Measurements from ENCODE around the gene RAP1GAP2. TPM values are rescaled to one million over a fixed set of nuclear protein-coding genes. Genes with fewer than 3 reads are reported as not detected.

The RAP1GAP2 gene
- polyA plus RNA-seq, 12 donors = 1.4 to 7.8 (median 2.6) TPM; not detected in 1

DNA sequence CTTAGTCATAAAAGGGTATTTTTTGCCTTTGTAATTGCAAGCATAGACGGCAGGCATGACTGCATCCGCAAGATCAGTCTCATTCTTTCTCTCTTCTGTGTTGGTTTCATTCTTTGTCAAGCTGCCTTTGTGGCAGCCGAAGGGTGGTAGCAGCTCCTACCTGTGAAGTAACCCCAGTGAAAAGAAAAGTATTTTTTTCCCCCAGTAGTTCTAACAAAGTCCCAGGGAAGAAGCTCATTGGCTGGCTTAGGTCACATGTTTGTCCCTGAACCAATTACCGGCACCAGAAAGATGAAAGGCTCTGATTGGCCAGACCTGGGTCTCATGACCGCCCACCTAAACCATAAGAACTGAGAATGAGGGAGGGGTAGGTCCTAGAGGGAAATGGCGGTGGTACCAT is 110.7 kb downstream of the RAP1GAP2 start:
- DNase-seq = no peak

DNA sequence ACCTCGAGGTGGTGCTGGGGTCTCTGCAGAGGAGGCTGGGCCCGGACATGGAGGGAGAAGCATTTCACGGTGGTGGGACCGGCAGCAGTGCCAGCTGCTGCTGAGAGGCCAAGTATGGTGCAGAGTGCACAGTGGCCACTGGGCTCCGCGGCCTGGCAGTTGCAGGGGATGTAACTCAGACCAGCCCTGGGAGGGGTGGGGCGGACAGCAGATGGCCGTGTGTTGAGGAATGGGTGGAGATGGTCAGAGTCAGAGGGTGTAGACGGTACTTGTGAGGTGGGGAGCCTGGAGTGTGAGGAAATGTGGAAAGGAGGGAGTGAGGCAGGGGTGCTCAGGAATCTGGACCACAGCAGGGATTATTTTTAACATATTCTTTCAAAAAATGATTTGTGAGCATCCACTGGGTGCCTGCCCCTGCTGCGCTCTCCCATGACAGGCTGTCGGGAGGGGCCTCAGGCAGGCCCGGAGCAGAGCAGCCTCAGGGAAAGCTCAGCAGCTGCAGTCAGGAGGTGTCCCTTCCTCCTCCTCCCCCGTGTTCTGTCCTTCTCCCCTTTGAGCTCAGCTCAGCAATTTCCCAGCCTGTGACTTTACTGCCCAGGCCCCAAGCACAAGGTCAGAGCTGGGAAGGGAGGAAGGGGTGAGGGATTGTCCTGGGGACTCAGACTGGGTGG is 113.1 kb downstream of the RAP1GAP2 start:
- no peak for DNase-seq

DNA sequence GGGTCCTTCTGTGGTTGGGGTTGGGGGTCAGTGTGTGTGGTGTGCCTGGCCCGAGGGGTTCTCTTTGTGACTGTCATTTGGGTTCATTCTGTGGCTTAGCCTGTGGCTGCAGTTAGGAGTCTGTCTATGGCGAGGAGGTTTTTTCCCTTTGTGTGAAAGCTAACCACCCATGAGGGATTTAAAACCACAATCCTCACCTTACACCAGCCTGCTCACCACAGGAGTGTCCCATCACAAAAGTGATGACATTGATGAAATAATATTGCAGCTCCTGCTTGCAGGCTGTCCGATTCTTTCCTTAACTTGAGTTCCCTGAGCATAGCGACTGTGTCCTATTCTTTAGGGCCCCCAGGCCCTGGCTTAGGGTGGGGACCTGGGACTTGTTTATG is 113.6 kb downstream of the RAP1GAP2 start:
- no peak for DNase-seq

DNA sequence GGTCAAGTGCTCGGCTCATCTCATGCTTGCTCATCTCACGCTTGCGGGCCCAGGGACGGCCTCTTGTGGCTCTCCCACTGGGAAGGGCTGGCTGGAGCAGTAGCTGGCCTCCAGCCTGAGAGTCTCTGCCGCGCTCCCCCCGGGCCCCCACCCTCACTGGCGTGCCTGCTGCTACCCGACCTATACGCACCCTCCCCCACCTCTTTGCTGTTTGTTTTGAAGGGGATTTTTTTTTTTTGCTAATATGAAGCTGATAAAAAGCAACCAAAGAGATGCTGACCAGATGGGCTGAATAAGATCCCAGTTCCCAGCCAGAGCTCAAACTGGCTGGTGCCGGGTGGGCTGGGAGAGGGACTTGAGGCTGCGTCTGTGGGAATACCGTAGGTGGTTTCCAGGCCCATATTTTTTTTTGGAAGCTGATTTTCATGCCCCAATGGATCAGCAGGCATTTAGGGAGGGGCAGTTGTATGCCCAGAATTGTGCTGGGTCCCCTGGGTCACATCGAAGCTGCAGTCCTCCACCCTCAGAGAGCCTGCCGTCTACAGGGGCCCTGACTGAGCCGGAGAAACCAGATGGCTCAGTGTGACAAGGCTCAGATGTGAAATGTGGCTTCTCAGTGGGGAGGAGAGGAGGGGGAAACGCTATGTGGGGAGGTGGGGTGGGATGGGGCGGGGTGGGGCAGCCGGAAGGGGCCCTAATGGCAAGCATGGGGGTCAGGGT is 115.0 kb downstream of the RAP1GAP2 start:
- DNase-seq = no peak

DNA sequence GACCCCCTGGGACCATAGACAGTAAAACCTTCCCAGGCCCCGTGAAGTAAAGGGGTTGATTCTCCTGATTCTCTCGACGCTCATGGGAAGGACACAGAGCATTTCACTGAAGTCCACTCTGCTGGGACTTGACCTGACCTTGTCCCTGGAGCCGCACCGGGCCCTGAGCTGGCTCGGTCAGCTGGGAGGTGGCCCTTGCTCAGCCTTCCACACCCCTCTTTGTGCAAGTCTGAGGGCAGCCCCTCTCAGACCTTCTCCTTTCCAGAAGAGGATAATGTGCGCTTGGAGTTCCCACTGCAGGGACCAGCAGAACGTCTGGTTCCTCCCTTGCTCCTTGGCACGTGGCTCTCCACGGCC is 115.5 kb downstream of the RAP1GAP2 start:
- DNase-seq = no peak

DNA sequence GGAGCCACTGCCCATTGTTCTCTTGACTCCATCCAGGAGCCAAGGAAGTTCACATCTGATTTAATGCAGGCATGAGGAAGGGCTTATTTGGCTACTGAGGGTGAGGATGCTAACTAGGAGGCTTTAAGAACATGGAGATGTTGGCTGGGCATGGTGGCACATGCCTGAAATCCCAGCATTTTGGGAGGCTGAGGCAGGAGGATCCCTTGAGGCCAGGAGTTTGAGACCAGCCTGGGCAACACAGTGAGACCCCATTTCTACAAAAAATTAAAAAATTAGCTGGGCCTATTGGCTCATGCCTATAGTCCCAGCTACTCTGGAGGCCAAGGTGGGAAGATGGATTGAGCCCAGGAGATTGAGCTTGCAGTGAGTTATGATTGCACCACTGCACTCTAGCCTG is 116.5 kb downstream of the RAP1GAP2 start:
- no peak for DNase-seq

DNA sequence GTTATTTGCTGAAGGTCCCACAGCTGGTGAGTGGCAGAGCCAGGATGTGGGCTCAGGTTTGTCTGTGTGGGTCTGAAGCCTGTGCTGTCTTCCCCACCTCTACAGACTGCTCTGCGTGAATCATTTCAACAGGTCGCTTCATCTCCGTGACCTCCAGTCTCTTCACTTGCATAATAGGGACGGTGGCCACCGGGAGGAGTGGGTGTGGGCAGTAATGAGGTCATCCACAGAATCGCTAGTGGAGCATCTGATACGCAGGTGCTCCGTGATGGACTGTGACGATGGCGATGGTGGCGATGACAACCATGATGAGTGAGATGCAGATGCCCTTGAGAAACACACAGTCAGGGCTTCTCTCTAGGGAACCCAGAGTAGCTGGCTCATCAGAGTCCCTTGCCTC is 120.2 kb downstream of the RAP1GAP2 start:
- no peak for DNase-seq

DNA sequence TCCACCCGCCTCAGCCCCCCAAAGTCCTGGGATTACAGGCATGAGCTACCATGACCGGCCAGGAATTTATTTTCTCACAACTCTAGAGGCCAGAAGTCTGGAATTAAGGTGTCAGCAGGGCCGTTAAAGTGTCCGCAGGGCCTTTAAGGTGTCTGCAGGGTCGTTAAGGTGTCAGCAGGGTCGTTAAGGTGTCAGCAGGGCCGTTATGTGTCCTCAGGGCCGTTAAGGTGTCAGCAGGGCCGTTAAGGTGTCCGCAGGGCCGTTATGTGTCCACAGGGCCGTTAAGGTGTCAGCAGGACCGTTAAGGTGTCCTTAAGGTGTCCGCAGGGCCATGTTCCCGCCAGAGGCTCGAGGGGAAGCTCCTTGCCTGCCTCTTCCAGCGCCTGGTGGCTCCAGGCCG is 125.2 kb downstream of the RAP1GAP2 start:
- DNase-seq = no peak

DNA sequence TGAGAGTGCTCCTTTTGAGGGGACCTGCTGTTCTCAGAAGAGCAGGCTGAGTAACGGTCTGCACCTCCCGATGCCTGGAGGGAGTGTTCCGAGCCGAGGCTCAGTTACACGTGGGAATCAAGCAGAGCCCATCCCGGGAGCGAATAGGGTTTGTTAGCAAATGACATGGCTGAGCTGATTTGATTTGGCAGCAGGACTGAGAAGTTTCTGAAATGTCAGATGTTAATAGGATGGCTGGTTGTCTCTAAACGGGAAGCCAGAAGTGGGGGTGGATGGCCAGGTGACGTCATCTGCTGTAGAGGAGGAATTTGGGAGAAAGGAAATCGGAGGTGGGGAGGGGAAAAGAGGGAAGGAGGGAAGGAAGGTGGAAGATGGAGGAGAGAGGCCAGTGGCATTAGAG is 128.0 kb downstream of the RAP1GAP2 start:
- no peak for DNase-seq

DNA sequence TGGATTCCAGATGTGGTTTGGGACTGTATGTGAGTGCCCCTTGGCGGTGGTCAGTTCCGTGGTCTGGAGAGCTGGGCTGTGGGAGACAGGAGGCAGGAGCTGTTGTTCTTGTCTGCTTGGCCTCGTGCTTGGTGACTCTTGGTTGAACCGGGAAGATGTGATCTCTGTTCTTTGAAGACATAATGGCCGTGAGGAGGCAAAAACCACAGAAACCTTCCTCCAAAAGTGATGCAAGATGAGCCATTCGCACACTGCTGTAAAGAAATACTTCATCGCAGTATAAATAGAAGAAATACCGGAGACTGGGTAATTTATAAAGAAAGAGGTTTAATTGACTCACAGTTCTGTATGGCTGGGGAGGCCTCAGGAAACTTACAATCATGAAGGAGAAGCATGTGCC is 128.8 kb downstream of the RAP1GAP2 start:
- DNase-seq = no peak

DNA sequence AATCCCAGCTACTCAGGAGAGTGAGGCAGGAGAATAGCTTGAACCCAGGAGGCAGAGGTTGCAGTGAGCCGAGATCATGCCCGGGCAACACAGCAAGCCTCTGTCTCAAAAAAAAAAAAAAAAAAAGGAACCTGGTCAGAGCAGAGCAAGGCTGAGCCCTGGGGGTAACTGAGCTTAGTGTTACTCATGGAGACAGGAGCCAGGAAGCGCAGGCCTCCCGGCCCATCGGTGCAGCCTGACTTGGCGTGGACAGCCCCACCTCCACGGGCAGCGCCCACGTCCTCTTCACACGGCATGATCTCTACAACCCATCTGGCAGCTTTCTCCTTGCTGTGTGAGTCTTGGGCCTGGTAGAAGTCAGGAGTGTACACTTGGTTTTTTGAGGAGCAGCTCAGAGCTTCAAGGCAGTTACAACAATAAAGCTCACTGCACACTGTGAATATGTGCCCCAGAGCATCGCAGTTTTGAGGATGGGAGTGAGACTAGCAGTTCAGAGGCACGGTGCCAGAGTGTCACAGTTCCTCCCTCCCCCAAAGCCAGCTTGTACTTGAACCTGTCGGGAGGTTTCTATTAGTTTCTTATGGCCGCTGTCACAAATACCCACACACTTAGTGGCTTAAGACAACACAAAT is 129.9 kb downstream of the RAP1GAP2 start:
- no peak for DNase-seq

DNA sequence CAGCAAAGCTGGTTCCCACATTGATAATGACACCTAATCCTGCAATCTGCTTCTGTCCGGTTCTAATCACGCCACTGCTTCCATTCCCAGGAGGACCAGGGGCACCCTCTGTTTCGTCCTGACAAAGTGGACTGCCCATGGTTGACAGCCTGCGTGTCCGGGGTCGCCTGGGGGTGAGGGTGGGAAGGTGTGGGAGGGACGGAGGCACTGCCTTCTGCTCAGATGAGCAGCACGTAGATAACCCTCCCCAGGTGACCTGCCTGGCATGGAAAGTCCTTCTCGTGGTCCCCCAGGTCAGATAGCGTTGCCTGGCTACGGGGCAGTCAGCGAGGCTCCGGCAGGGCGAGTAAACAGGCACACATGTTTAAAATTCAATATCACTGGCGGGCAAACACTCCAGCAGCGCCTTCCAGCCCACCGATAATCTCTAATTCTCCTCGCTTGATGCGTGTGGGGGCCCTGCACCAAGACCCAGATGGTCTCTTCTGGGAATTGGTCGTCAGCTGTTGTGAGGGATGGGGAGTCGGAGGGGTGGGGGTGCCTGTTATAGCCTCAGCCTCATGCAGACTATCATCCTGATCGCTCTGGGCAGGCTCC is 132.2 kb downstream of the RAP1GAP2 start:
- DNase-seq = no peak

DNA sequence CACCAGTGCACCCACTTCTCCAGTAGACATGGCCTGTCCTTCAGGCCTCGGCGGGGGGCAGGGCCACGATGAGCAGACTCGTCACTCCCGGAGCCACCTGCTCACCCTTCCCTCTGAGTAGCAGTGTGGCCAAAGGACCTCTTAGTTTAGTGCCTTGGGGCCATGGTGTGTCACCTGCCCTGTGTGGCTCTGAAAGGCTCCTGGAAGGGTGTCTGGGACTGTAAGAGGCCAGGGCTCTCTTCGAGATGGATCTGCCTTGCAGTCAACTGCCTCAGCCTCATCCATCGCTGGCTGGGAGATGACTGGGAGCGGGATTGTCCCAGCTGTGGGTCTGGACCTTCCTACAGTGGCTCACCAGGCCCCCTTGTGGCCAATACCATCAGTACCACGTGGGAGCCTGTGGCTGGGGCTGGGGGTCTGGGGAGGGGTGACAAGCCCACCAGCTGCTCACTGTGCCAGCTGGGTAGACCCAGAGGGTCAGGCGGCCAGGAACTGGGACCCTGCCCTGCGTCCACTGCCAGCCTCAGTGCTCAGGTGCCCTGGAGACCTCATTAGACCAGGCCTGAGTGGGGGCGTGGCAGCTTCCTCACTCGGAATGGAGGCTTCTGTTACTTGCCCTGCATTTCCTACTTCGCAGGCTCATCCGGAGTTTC is 133.8 kb downstream of the RAP1GAP2 start:
- DNase-seq = no peak

DNA sequence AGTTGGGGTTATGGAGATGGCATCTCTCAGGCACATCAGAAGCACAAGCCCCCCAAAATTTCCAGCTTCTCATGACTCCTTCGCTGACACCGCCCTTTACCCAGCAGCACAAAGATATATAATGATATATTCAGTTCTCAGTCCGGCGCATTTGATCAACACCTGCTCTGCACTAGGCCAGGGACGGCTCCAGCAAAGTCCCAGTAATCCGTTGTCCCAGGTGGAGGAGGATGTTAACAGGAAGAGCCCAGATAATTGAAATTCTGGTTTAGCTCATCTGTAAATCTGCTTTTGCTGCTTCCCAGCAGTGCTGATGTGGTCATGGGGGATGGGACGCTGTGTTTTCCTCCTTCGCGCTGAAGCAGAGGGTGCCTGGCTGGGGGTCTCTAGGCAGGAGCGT is 135.6 kb downstream of the RAP1GAP2 start:
- DNase-seq = no peak

DNA sequence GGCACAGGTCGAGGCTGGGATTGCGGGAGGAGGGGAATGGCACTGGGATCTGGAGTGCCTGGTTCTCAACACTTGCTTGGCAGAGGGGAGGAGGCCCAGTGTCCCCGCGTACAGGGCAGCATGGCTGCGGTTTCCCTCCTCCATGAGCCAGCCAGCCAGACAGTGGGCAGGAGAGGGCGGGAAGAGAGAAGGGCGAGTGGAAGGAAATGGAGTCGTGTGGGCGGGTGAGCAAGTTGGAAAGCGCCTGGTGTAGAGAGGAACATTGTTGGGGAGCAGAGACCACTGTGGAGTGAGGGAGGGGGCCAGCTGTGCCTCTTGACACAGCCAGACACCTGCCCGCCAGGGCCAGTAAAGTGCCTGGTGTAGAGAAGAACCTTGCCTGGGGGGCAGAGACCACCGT is 136.7 kb downstream of the RAP1GAP2 start:
- no peak for DNase-seq

DNA sequence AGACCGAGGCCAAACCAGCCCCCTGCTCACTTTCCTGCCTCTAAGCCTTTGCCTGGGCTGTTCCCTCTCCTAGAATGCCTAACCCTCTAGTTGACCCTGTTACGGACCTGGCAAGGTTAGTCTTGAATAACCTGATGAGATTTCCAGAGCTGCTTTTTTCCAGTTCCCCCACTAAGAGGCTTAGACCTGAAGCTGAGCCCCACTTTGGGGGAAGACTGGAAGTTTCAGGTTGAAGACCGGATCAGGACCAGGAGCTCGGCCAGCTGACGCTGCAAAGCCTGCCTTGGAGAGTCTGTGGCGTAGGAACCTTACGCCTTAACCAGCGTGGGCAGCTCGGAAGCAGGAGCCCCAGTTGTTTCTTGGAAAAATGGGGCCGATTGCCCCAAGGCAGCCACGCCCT is 137.4 kb downstream of the RAP1GAP2 start:
- DNase-seq = no peak

DNA sequence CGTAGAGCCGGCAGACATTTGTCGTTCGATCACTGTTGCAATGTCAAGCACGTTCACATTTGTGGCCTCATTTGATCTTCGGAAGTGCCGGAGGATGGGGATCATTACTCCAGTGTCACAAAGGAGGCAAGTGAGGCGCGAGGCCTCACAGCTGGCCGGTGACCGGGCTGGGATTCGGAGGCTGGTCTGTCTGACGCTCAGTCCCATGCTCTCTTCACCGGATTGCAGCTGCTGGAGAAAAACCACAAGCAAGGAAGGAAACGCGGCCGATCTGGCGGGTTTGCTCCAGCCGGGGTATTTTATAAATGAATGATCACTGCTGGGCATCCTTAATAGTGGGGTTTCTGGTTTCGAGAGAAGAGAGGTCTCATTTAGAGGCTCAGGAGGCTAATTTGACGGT is 139.4 kb downstream of the RAP1GAP2 start:
- DNase-seq = no peak

DNA sequence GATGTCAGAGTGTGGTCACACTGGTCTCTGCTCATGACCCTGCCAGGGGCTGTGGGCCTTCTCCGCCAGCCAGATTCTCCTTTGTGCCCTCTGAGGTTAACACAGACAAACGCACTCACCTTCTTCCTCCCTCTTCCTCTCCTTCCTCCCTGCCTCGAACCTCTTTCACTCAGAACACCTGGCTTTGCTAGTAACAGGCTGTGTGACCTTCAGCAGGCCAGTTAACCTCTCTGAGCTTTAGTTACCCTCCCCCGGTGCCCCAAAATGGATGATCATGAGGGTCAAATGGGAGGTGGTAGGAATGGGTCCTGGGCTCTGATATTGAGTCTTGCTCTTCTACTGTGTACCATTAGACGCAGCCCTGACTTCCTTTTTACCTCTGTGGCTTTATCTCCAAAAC is 140.1 kb downstream of the RAP1GAP2 start:
- no peak for DNase-seq

DNA sequence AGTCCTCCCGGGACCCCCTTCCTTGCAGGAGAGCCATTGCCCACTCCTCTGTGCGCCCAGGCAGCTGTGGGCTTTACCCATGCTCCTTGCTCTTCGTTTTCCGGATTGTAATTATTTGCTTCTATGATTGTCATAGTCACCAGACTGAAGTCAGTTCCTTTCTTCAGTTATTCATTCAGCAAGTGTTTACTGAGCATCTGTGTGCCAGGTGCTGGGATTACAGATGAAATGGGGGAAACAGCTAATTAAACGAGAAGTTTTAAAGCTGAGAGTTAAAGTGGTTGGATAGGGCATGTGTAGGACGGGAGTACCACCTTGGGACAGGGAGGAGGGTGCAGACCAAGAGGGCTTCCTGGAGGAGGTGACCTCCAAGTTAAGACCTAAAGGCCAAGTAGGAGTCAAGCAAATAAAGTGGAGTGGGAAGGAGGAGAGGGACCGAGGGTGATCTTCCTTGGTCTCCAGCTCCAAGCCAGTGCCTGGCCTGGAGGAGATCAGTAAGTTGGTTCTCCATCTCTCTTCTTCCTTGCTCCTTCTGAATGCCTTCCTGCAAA is 140.6 kb downstream of the RAP1GAP2 start:
- no peak for DNase-seq

DNA sequence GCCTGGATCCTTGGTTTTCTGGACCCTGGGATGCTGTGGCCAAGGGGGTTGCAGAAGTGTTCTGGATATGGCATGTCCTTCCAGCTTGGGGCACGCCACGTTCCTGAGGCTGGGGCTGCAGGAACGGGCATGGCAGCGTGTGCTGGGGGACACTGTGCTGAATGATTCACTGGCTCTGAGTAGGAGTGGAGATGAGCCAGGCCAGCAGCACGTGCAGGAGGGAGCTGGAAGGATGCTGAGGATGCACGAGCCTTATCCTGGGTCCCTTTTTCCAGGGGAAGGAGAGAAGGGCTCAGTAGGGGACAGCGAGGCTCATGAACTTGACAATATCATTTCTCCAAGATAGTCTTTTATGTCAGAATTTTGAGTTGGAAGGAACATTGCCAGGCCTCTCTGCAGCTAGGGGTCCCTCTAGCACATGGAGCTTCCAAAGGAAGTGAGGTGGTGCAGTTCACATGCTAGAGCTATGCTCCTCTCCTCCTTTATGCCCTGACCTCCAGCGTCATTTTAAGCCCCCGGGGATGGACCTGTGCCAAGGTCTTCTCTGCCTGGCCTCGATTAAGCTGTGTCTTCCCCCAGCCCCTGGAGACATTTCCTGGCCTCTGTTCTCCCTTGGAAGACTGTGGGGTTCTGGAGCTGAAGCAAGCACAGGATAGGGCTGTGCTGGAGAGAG is 141.2 kb downstream of the RAP1GAP2 start:
- DNase-seq = no peak

DNA sequence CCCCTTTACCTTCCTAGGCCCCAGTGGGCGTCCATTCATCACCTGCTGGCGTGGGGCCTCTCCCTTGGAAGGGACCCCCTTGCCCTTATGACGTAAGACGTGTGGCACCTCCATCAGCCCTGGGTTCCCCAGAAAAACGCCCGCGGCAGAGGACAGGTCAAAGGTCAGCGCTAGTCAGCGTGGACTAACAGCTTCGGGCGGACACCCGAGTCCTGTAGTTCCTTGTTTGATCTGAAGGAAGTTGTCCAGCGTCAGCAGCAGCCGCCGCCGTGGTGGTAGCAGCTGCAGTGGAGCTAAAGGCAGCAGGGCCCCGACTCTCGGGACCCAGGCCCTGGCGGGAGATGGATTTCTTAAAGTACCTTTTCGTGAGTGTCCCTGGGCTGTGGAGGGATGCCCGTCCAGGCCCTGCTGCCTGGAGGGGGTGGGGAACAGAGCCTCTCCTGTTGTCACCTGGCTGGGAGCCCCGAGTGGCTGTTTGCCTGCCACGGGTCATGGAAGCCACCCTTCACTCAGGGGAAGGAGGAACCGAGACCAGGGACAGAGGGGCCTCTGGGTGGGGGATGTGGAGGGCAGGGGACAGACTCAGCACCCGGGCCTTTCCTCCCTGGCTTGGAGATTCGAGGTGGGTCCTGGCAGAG is 143.6 kb downstream of the RAP1GAP2 start:
- no peak for DNase-seq
